Heart left ventricle (tissue), 16 donors: Measurements from ENCODE around the gene IGF2. TPM values are rescaled to one million over a fixed set of nuclear protein-coding genes. Genes with fewer than 3 reads are reported as not detected.
A peak's percentile ranks its signal among the peaks of the same experiment; 100 is the strongest.

Source experiments
- ATAC-seq, 4 donors: fragments of 200-7000 bp; cut with Tn5 transposase; one replicate each; pipeline ENCODE4 v1.9.1; 2020 to 2022; ENCODE audit warnings: moderate library complexity in 4 of 4, mild to moderate bottlenecking in 3 of 4, moderate number of reproducible peaks in 1 of 4
- DNase-seq, 5 donors: peaks; one replicate each; pipeline ENCODE4 v3.0.0-alpha.2; 2020
- H3K27ac ChIP-seq, 12 donors: fragments of 200-600 bp; sonication (generic) in 4 of 12; one replicate each; pipeline versions ENCODE4 v1.5.0 to v1.8.0; 2016 to 2022; ENCODE audit warnings: mild to moderate bottlenecking in 2 of 12
- H3K27me3 ChIP-seq, 9 donors: fragments of 200-600 bp; sonication (generic) in 2 of 9; one replicate each; pipeline versions ENCODE4 v1.5.1 to v1.8.0; 2016 to 2022; ENCODE audit warnings: mild to moderate bottlenecking in 3 of 9
- H3K36me3 ChIP-seq, 9 donors: fragments of 200-600 bp; sonication (generic) in 2 of 9; one replicate each; pipeline versions ENCODE4 v1.5.0 to v1.8.0; 2018 to 2022; ENCODE audit warnings: mild to moderate bottlenecking in 2 of 9
- H3K4me1 ChIP-seq, 12 donors: fragments of 200-600 bp; sonication (generic) in 4 of 12; one replicate each; pipeline versions ENCODE4 v1.5.0 to v1.8.0; 2016 to 2022; ENCODE audit warnings: mild to moderate bottlenecking in 3 of 12
- H3K4me3 ChIP-seq, 12 donors: fragments of 200-600 bp; sonication (generic) in 4 of 12; one replicate each; pipeline versions ENCODE4 v1.5.0 to v1.8.0; 2017 to 2022; ENCODE audit warnings: mild to moderate bottlenecking in 9 of 12, moderate library complexity in 4 of 12
- H3K9me3 ChIP-seq, 12 donors: fragments of 200-600 bp; sonication (generic) in 4 of 12; one replicate each; pipeline versions ENCODE4 v1.5.0 to v1.8.0; 2016 to 2022; ENCODE audit warnings: mild to moderate bottlenecking in 1 of 12
- CTCF ChIP-seq, 12 donors: fragments of 200-600 bp; sonication (generic) in 4 of 12; IDR thresholded peaks; one replicate each; pipeline versions ENCODE4 v1.5.0 to v1.8.0; 2018 to 2022; ENCODE audit warnings: antibody characterized with exemption in 12 of 12, mild to moderate bottlenecking in 5 of 12
- POLR2A ChIP-seq, 2 donors: fragments of 450-650 bp; IDR thresholded peaks; one replicate each; pipeline ENCODE4 v1.6.1; 2017; ENCODE audit warnings: antibody characterized with exemption in 2 of 2, mild to moderate bottlenecking in 2 of 2, moderate library complexity in 2 of 2
- WGBS, 4 donors: extraction: QIAGEN DNeasy Blood & Tissue Kit in 2 of 4; methylation state at CpG; one replicate each; pipeline versions ENCODE4 v1.1.5 to v1.1.7; 2013 to 2018; 5-methylcytosine and 5-hydroxymethylcytosine counted together
- intact Hi-C, 10 donors: fragments of 100-400 bp; cut with DNase I; formaldehyde crosslinking; loops; one replicate each; pipeline versions ENCODE4 v1.11.1 to v1.14.2; 2022
- polyA plus RNA-seq, 2 donors: library from polyadenylated mRNA; stranded (reverse); fragments of 200-250 nt; gene quantifications; one replicate each; pipeline ENCODE4 v1.2.3, GENCODE V29; 2013
- total RNA-seq, 9 donors: library from RNA; depleted of rRNA in 2 of 9; stranded (reverse); fragments of >200 nt in 2 of 9; fragmentation: NEBNext Ultra II Directional in 3 of 9; extraction: Animal tissue kit (Norgen Biotek cat#: 25700) in 3 of 9; gene quantifications; one replicate each; pipeline versions ENCODE4 v1.1.0 to v1.2.4, GENCODE V29; 2016 to 2023
- donor health status: ischemic (EF 13 %, LVEDD 7.1; RV severe dilation, severe dysfunction).
- donor health status: healthy with polysubstance abuse.
- donor health status: DM: no; HTN: yes; CAD: no.
- donor health status: DM: no; HTN: no; CAD: no.
- donor health status: ischemic (EF 25% LVEDD 6.9; RV normal size, moderate dysfunction).
- donor health status: ischemic (EF 25% LVEDD 5.7; RV mildly dilated, moderate dysfunction).
- donor health status: healthy.
- donor health status: DM: yes; HTN: yes; CAD: no.
- donor health status: ischemic (EF 35%, LVEDD 5.7; RV mildly dilated, moderate dysfunction).
- donor health status: nonischemic (EF 11% LVEDD 7.7; RV severe dilation, severe dysfunction).
- donor health status: DM: yes; HTN: yes; CAD: no.
- donor health status: PGD.
- donor health status: ischemic (EF 29% LVEDD 5.4; RV normal size, mild dysfunction).
- donor health status: nonischemic (EF 23%, LVEDD 6.1; RV moderate dilation, normal function).

IGF2 gene
- total and polyA plus RNA-seq, 11 donors = 48.9 to 175 (median 99.3) TPM

- H3K27ac ChIP-seq = peak overlapping the region in 8 of 12 donors; percentile 43 to 67 (median 56)
- H3K27me3 ChIP-seq = no peaks in the 10 kb centered on the region
- no peak for TF ChIP-seq POLR2A (IDR thresholded peaks at IDR 0.05)
- peak in 3 of 12 donors; percentile 16 to 33 (median 21) for TF ChIP-seq CTCF (IDR thresholded peaks at IDR 0.05)
- DNase-seq = peak in 3 of 5 donors; percentile 35 to 70 (median 39)
- H3K9me3 ChIP-seq = no peaks in the 10 kb centered on the region
- intact Hi-C loops = no loop called here
- H3K4me1 ChIP-seq = peaks cover 0 to 14% (median 9%) of the 10 kb centered on the region in 12 donors
- WGBS, 4 donors = 31 to 41% (median 37%) methylated on average over 7 to 14 of the region's 14 CpGs
- ATAC-seq = peak in 3 of 4 donors; percentile 40 to 80 (median 59)
- H3K36me3 ChIP-seq = no peaks in the 10 kb centered on the region
- H3K4me3 ChIP-seq = no peak overlapping the region
Observed at GRCh38 chr11:2109541-2110019, 29.6 kb downstream of the IGF2 start.

- Histone ChIP-seq H3K4me1 (peaks cover 0 to 14% (median 9%) of the 10 kb centered on the region in 12 donors), H3K9me3 (no peaks in the 10 kb centered on the region), H3K27ac (peak overlapping the region in 8 of 12 donors; percentile 23 to 67 (median 56)), H3K36me3 (no peaks in the 10 kb centered on the region), H3K27me3 (no peaks in the 10 kb centered on the region), H3K4me3 (no peak overlapping the region)
- peak in 3 of 5 donors; percentile 13 to 59 (median 17) for DNase-seq
- intact Hi-C loops = loop anchor here in 1 of 10 donors (1.0 kb wide), 1 partner anchor 14 kb away; no protein-coding TSS in a partner anchor
- ATAC-seq = peak in 1 of 4 donors; percentile 27
- no peak for TF ChIP-seq POLR2A (IDR thresholded peaks at IDR 0.05)
- no peak for TF ChIP-seq CTCF (IDR thresholded peaks at IDR 0.05)
- 45 to 72% (median 60%) methylated on average over 17 to 23 of the region's 23 CpGs for WGBS, 4 donors
Observed at GRCh38 chr11:2108675-2109491, 30.3 kb downstream of the IGF2 start.

GRCh38 chr11:2107941-2108630, 31.1 kb downstream of the IGF2 start:
- H3K27ac ChIP-seq = peak overlapping the region in 1 of 12 donors; percentile 67
- peak in 3 of 5 donors; percentile 5 to 37 (median 14) for DNase-seq
- intact Hi-C loops = loop anchor here in 1 of 10 donors (1.0 kb wide), 1 partner anchor 13 kb away; no protein-coding TSS in a partner anchor
- WGBS, 4 donors = 95 to 97% (median 96%) methylated on average over 7 to 8 of the region's 8 CpGs
- TF ChIP-seq CTCF (IDR thresholded peaks at IDR 0.05) (no peak), POLR2A (IDR thresholded peaks at IDR 0.05) (no peak)
- no peak overlapping the region for H3K4me3 ChIP-seq
- no peak for ATAC-seq
- peaks cover 0 to 22% (median 11%) of the 10 kb centered on the region in 12 donors for H3K4me1 ChIP-seq
- H3K27me3 ChIP-seq = no peaks in the 10 kb centered on the region
- H3K36me3 ChIP-seq = no peaks in the 10 kb centered on the region
- H3K9me3 ChIP-seq = no peaks in the 10 kb centered on the region

- no peaks in the 10 kb centered on the region for H3K27me3 ChIP-seq
- TF ChIP-seq POLR2A (IDR thresholded peaks at IDR 0.05) (no peak), CTCF (IDR thresholded peaks at IDR 0.05) (no peak)
- H3K4me3 ChIP-seq = no peak overlapping the region
- peak in 3 of 5 donors; percentile 9 to 16 (median 16) for DNase-seq
- H3K36me3 ChIP-seq = no peaks in the 10 kb centered on the region
- no peaks in the 10 kb centered on the region for H3K9me3 ChIP-seq
- ATAC-seq = no peak
- WGBS, 4 donors = 83 to 89% (median 85%) methylated on average over 3 to 4 of the region's 4 CpGs
- H3K27ac ChIP-seq = no peak overlapping the region
- peaks cover 0 to 27% (median 14%) of the 10 kb centered on the region in 12 donors for H3K4me1 ChIP-seq
- intact Hi-C loops = no loop called here
Observed at GRCh38 chr11:2107521-2107920, 31.7 kb downstream of the IGF2 start.
